ENCODE data around the gene AP1G2. TPM values are rescaled to one million over a fixed set of nuclear protein-coding genes. Genes with fewer than 3 reads are reported as not detected.

AP1G2 gene
- polyA plus RNA-seq, 1 donor, result 18.0 TPM

DNA sequence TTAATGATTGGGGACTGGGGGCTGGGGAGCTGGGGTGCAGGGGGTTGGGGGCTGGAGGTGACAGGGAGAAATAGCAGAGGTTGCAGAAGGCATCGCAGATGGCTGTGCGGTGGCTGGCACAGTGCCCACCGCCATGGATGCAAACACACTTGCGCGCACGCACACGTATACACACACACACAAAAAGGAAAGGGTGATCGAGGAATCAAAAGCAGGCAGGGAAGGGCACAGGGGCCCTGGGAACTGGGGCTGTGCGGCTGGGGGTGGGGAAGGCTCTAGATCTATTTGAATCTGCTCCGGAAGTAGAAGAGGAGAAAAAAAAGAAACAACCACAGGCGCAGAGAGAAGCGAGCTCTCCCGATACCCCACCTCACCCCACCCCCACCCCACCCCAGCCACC lies 55.4 kb downstream of the AP1G2 start:
- DNase-seq, result no peak

Other genes starting within 250 kb of the AP1G2 start
- gene PABPN1, start 246.3 kb downstream of the AP1G2 start, polyA plus RNA-seq (ENCODE audit: insufficient read length), result 112 TPM
- 21.2 TPM for gene SLC22A17, start 214.9 kb downstream of the AP1G2 start, polyA plus RNA-seq (ENCODE audit: insufficient read length)
- gene EFS, start 202.6 kb downstream of the AP1G2 start, polyA plus RNA-seq (ENCODE audit: insufficient read length), result 56.9 TPM
- not detected for gene IL25, start 195.0 kb downstream of the AP1G2 start, polyA plus RNA-seq (ENCODE audit: insufficient read length)
- 1.6 TPM for gene CMTM5, start 190.7 kb downstream of the AP1G2 start, polyA plus RNA-seq (ENCODE audit: insufficient read length)
- 3.2 TPM for gene MYH6, start 159.5 kb downstream of the AP1G2 start, polyA plus RNA-seq (ENCODE audit: insufficient read length)
- 525 TPM for gene MYH7, start 132.1 kb downstream of the AP1G2 start, polyA plus RNA-seq (ENCODE audit: insufficient read length)
- gene NGDN, start 98.1 kb downstream of the AP1G2 start, polyA plus RNA-seq (ENCODE audit: insufficient read length), result 34.3 TPM
- 3.1 TPM for gene ZFHX2, start 16.0 kb downstream of the AP1G2 start, polyA plus RNA-seq (ENCODE audit: insufficient read length)
- 14.4 TPM for gene THTPA, start 11.5 kb downstream of the AP1G2 start, polyA plus RNA-seq (ENCODE audit: insufficient read length)
- 0.49 TPM for gene JPH4, start 11.0 kb upstream of the AP1G2 start, polyA plus RNA-seq (ENCODE audit: insufficient read length)
- gene DHRS2, start 68.6 kb upstream of the AP1G2 start, polyA plus RNA-seq (ENCODE audit: insufficient read length), result 0.10 TPM

Data from hindlimb muscle (tissue), 1 donor.